ENCODE data around the gene C2CD2. TPM values are rescaled to one million over a fixed set of nuclear protein-coding genes. Genes with fewer than 3 reads are reported as not detected.

The C2CD2 gene
- total and polyA plus RNA-seq, 2 of the 8 experiments (the other 6 are each of a cell fraction or from before 2014, with no cell fraction given), result 10.4 to 13.0 TPM

- FAIRE-seq (no peak), DNase-seq (ENCODE audit: low read depth in 1 of 2, low spot score in 2 of 2) (no peak)
- Histone ChIP-seq H2AK5ac (ENCODE audit: low read depth, low read length) (no peak overlapping the region), H3K36me3 (ENCODE audit: control insufficient read depth in 2 of 4, insufficient read depth in 4 of 4, low read length in 3 of 4) (peaks cover 0 to 4% (median 3%) of the 10 kb centered on the region in 4 experiments; a peak in 4 of 8 replicates), H3K9ac (replicated peaks in 1 of 4; ENCODE audit: extremely low read depth in 1 of 4, low read depth in 3 of 4, low read length in 3 of 4) (no peak overlapping the region), H3K4me3 (ENCODE audit: extremely low read depth in 1 of 4, insufficient read depth in 2 of 4, low read depth in 3 of 4, low read length in 4 of 4) (no peak overlapping the region), H2AFZ (ENCODE audit: low read length) (no peak overlapping the region), H3K79me2 (ENCODE audit: control insufficient read depth in 1 of 2, insufficient read depth in 2 of 2, low read length in 2 of 2) (no peaks in the 10 kb centered on the region), H3K4ac (replicated peaks; ENCODE audit: insufficient read length, low read depth, low read length) (no peak overlapping the region), H2BK120ac (replicated peaks; ENCODE audit: low read depth, low read length) (no peak overlapping the region), H3K4me1 (replicated peaks in 1 of 4; ENCODE audit: control insufficient read depth in 3 of 4, insufficient read depth in 4 of 4, low read length in 3 of 4) (peaks cover 0 to 2% (median 0%) of the 10 kb centered on the region in 4 experiments; a peak in 1 of 7 replicates), H3K23ac (ENCODE audit: insufficient read length) (no peak overlapping the region), H2BK20ac (ENCODE audit: low read length) (no peak overlapping the region), H3K9me3 (ENCODE audit: insufficient read depth in 2 of 2, low read depth in 1 of 2, low read length in 1 of 2) (no peaks in the 10 kb centered on the region), H4K91ac (replicated peaks; ENCODE audit: insufficient read length, low read length) (no peak overlapping the region), H4K20me1 (replicated peaks in 1 of 2; ENCODE audit: control insufficient read depth in 1 of 2, insufficient read depth in 2 of 2, low read length in 2 of 2) (peaks cover 0 to 3% of the 10 kb centered on the region in 2 experiments), H3K23me2 (ENCODE audit: low read depth, low read length) (no peaks in the 10 kb centered on the region), H3K4me2 (ENCODE audit: insufficient read depth in 1 of 2, low read depth in 2 of 2, low read length in 2 of 2) (no peak overlapping the region), H3K18ac (ENCODE audit: extremely low read depth, low read length) (no peak overlapping the region), H3K56ac (replicated peaks; ENCODE audit: insufficient read length, low read depth, low read length) (no peak overlapping the region), H2BK12ac (ENCODE audit: low read depth, low read length) (no peak overlapping the region), H2BK15ac (ENCODE audit: low read length) (no peak overlapping the region), H3K27me3 (replicated peaks in 1 of 4; ENCODE audit: control insufficient read depth in 3 of 4, extremely low read depth in 1 of 4, insufficient read depth in 3 of 4, low read length in 3 of 4) (no peaks in the 10 kb centered on the region), H3K79me1 (ENCODE audit: low read depth, low read length) (no peaks in the 10 kb centered on the region; the same call in 1 of the 2 replicates), H2BK5ac (ENCODE audit: low read depth, low read length) (no peak overlapping the region), H4K5ac (ENCODE audit: insufficient read length, low read depth, low read length) (no peak overlapping the region), H3K14ac (ENCODE audit: insufficient read length) (no peak overlapping the region), H3K27ac (ENCODE audit: low read depth, low read length) (no peak overlapping the region), H4K8ac (ENCODE audit: extremely low read depth, insufficient read depth, low read length) (no peak overlapping the region)
- ChIA-PET POLR2A (ENCODE audit: partially characterized antibody) (interaction anchor here (0.6 kb wide), 1 partner anchor 23 kb away, joined by 3 read pairs; no protein-coding TSS in a partner anchor), CTCF (ENCODE audit: partially characterized antibody) (interaction anchor here (0.7 to 3.5 kb wide), 6 partner anchors 10 to 265 kb away, joined by 3 to 11 read pairs (median 3); no protein-coding TSS in a partner anchor)
- WGBS, 2 experiments (ENCODE audit: extremely low coverage in 1 of 2, insufficient coverage in 1 of 2, insufficient read length in 1 of 2, insufficient replicate concordance in 2 of 2, low coverage in 1 of 2, low lambda C conversion rate in 2 of 2, missing lambda C conversion rate in 1 of 2), result 88% methylated on average over 22 of the region's 23 CpGs; no CpG with 5 or more reads in 1 of the 2 experiments
- TF ChIP-seq POU5F1 (IDR thresholded peaks at IDR 0.05; ENCODE audit: low read depth, low read length) (no peak), RAD21 (IDR thresholded peaks at IDR 0.05 in 1 of 2, conservative IDR thresholded peaks at IDR 0.05 in 1 of 2; ENCODE audit: low read depth in 2 of 2, low read length in 2 of 2) (no peak), SIX5 (IDR thresholded peaks at IDR 0.05; ENCODE audit: low read depth, low read length) (no peak), ASH2L (IDR thresholded peaks at IDR 0.05; ENCODE audit: low read length) (no peak), GTF2F1 (IDR thresholded peaks at IDR 0.05; ENCODE audit: borderline replicate concordance, low read depth, low read length) (no peak), CTCF (IDR thresholded peaks at IDR 0.05; ENCODE audit: control extremely low read depth in 1 of 3, insufficient read depth in 1 of 3, low read depth in 1 of 3, low read length in 3 of 3) (no peak), FOSL1 (IDR thresholded peaks at IDR 0.05; ENCODE audit: insufficient read depth, low read depth, low read length) (no peak), RBBP5 (IDR thresholded peaks at IDR 0.05; ENCODE audit: borderline replicate concordance, low read depth, low read length) (no peak)
- TF ChIP-seq, protein P1, sequence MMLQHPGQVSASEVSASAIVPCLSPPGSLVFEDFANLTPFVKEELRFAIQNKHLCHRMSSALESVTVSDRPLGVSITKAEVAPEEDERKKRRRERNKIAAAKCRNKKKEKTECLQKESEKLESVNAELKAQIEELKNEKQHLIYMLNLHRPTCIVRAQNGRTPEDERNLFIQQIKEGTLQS (IDR thresholded peaks at IDR 0.05; ENCODE audit: insufficient read depth, low read depth, low read length), result no peak
Observed at GRCh38 chr21:41851090-41851790, 102.6 kb downstream of the C2CD2 start.
